Dedifferentiated amniotic fluid mesenchymal stem cell (primary cell): ENCODE measurements around the gene SNAP29.
A peak's percentile ranks its signal among the peaks of the same experiment; 100 is the strongest.
"Not testable (repeated sequence)": the region's sequence is repeated elsewhere in the genome, so short reads cannot be mapped to it uniquely, and the experiment has no call there.

Source experiments
- DNase-seq: peaks from one replicate; pipeline ENCODE4 v3.0.0-alpha.2; 2016; ENCODE audit errors: extremely low spot score

SNAP29 gene

GRCh38 chr22:20901093-20902033 is 42.6 kb downstream of the SNAP29 start:
- not testable (repeated sequence) for DNase-seq

- no peak for DNase-seq
Observed at GRCh38 chr22:20903093-20903492, 44.3 kb downstream of the SNAP29 start.

GRCh38 chr22:20904008-20904979 is 45.5 kb downstream of the SNAP29 start:
- peak; percentile 87 for DNase-seq

- DNase-seq, result no peak
Observed at GRCh38 chr22:20904980-20905355, 46.2 kb downstream of the SNAP29 start.

- DNase-seq, result no peak
Observed at GRCh38 chr22:20905415-20906386, 46.9 kb downstream of the SNAP29 start.

GRCh38 chr22:20906387-20906767 is 47.6 kb downstream of the SNAP29 start:
- no peak for DNase-seq

- DNase-seq, result not testable (repeated sequence)
Observed at GRCh38 chr22:20908717-20909116, 49.9 kb downstream of the SNAP29 start.

GRCh38 chr22:20909543-20910303 is 50.9 kb downstream of the SNAP29 start:
- no peak for DNase-seq

- no peak for DNase-seq
Observed at GRCh38 chr22:20912494-20912893, 53.7 kb downstream of the SNAP29 start.

- peak; percentile 96 for DNase-seq
Observed at GRCh38 chr22:20916916-20917810, 58.4 kb downstream of the SNAP29 start, which contains the start of gene CRKL. Gene CRKL, plus strand, starts transcription at chr22:20917407. Its CDS starts 528 bp downstream, at chr22:20917935.

- DNase-seq, result no peak
Observed at GRCh38 chr22:20918663-20919218, 59.9 kb downstream of the SNAP29 start.

- no peak for DNase-seq
Observed at GRCh38 chr22:20919718-20920117, 60.9 kb downstream of the SNAP29 start.

GRCh38 chr22:20920881-20921203 is 62.0 kb downstream of the SNAP29 start:
- no peak for DNase-seq

GRCh38 chr22:20922141-20922751 is 63.4 kb downstream of the SNAP29 start:
- DNase-seq, result no peak

GRCh38 chr22:20926243-20926642 is 67.4 kb downstream of the SNAP29 start:
- DNase-seq, result no peak

GRCh38 chr22:20927940-20928572 is 69.2 kb downstream of the SNAP29 start:
- DNase-seq, result no peak

GRCh38 chr22:20928573-20928967 is 69.8 kb downstream of the SNAP29 start:
- no peak for DNase-seq

GRCh38 chr22:20930004-20930403 is 71.2 kb downstream of the SNAP29 start:
- DNase-seq, result no peak
